GM18508 (cell line): ENCODE results near the gene VRK2.
"Not testable (repeated sequence)": the region's sequence is repeated elsewhere in the genome, so short reads cannot be mapped to it uniquely, and the experiment has no call there.

Source experiments
- ATAC-seq: cut with Tn5 transposase; IDR thresholded peaks from one replicate; pipeline ENCODE4 v1.9.1; 2021; ENCODE audit warnings: moderate number of reproducible peaks; ENCODE audit not compliant: insufficient read depth, unreplicated experiment

Gene VRK2

GRCh38 chr2:58052978-58053377 lies 6.4 kb downstream of the VRK2 start:
- no peak for ATAC-seq

- ATAC-seq: no peak
Measured at GRCh38 chr2:58054264-58054663, 7.7 kb downstream of the VRK2 start.

GRCh38 chr2:58055033-58055786 lies 8.6 kb downstream of the VRK2 start:
- no peak for ATAC-seq

- ATAC-seq: no peak
Measured at GRCh38 chr2:58056192-58056916, 9.7 kb downstream of the VRK2 start.

- no peak for ATAC-seq
Measured at GRCh38 chr2:58057707-58058530, 11.3 kb downstream of the VRK2 start.

GRCh38 chr2:58063641-58064040 lies 17.0 kb downstream of the VRK2 start:
- ATAC-seq: no peak

- no peak for ATAC-seq
Measured at GRCh38 chr2:58064086-58064485, 17.5 kb downstream of the VRK2 start.

- ATAC-seq: no peak
Measured at GRCh38 chr2:58065248-58065647, 18.6 kb downstream of the VRK2 start.

GRCh38 chr2:58067001-58067400 lies 20.4 kb downstream of the VRK2 start:
- no peak for ATAC-seq

- ATAC-seq: no peak
Measured at GRCh38 chr2:58070765-58071164, 24.2 kb downstream of the VRK2 start.

- no peak for ATAC-seq
Measured at GRCh38 chr2:58072102-58072501, 25.5 kb downstream of the VRK2 start.

- ATAC-seq: no peak
Measured at GRCh38 chr2:58073008-58073407, 26.4 kb downstream of the VRK2 start.

GRCh38 chr2:58073751-58074150 lies 27.1 kb downstream of the VRK2 start:
- no peak for ATAC-seq

- ATAC-seq: no peak
Measured at GRCh38 chr2:58081000-58081399, 34.4 kb downstream of the VRK2 start.

GRCh38 chr2:58089081-58089480 lies 42.5 kb downstream of the VRK2 start:
- ATAC-seq: no peak

GRCh38 chr2:58092772-58093171 lies 46.2 kb downstream of the VRK2 start:
- not testable (repeated sequence) for ATAC-seq

- ATAC-seq: no peak
Measured at GRCh38 chr2:58097025-58097424, 50.4 kb downstream of the VRK2 start.

GRCh38 chr2:58098254-58099095 lies 51.9 kb downstream of the VRK2 start:
- ATAC-seq: no peak

- no peak for ATAC-seq
Measured at GRCh38 chr2:58099096-58099769, 52.6 kb downstream of the VRK2 start.

- ATAC-seq: no peak
Measured at GRCh38 chr2:58101500-58101899, 54.9 kb downstream of the VRK2 start.
